NCI-H1694 treated with DMSO at 0.1 percent for 48 hours (cell line): ENCODE data around the gene PATZ1.

Source experiments
- DNase-seq: peaks from one replicate; lab custom pipeline; 2025; lab: John Stamatoyannopoulos, UW

PATZ1 gene

DNA sequence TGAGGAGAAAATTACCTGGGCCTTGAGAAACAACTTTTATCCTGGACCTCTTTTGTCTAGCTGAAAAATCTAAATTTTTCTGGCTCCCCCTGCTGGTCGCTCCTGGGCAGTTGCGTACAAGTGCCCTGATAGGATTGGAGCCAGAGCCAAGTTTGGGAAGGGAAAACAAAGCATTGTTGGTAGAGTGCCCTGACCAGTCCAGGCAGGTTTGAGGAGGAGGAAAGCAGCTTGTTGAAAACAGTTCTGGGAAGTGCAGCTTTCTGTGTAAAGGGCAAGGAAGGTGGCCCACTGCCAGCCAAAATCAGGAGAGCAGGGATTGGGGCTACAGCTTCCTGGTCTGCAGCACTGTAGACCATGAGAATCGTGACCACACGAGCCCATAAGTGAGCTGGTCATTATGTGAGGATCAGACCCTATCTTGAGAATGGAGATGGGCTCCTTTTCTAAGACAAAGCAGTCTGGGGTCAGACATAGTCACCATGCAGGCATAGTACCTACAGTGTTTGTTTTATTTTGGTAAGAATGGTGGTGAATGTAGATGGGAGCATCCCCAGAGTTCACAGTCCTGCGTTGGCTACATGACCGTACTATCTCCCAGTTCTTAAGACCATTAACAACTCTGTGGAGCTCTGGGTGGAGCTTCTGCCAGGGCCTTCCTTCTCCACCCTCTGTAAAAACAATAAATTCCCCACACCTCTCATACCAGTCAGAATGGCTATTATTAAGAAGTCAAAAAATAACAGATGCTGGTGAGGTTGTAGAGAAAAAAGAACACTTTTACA is 32.6 kb downstream of the PATZ1 start:
- DNase-seq: peak; percentile 3

DNA sequence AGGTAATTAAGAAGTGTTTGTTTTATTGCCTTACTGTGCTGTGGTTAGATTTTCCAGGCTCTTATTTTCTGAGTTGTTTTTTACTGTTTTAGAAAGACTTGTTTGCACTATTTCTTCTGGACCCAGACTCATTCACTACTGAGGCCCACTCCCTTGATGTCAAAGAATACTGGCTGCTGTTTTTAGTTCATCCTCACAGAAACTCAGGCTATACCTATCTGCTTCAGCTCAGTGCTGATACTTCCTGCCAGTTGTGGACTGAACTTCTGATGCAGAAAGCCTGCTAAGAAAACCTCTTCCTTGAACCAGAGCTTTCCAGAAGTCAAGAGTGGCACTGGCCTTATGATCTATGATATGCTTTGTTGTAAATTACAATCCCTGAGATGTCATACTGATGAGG is 38.0 kb downstream of the PATZ1 start:
- no peak for DNase-seq

DNA sequence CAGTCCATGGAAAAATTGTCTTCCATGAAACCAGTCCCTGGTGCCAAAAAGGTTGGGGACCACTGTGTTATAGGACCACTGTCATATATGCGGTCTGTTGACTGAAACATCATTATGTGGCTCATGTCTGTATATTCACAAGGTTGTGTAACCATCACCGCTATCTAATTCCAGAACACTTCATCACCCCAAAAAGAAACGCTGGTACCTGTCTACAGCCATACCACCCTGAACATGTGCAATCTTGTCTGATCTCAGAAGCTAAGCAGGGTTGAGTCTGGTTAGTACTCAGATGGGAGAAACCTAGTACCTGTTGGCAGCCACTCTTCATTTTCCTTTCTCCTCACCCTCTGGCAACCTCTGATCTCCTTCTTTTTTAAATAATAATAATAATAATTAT is 41.0 kb downstream of the PATZ1 start:
- no peak for DNase-seq

DNA sequence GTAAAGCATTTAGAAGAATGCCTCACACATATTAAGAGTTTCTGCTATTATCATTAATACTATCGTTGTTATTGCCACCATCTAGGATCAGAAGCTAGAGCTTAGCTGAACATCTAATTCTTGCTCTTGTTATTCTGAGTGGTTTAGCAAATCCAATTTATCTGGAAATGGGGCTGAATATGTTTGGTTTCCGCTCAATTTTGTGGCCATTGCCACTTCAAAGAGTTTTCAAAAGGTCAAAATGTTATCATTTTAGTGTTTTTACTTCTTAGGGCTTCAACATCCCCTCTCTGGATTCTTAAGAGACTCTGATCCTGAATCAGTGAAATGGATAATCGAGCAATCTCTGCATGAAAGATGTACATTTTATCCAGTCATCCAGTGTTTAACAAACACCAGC is 43.6 kb downstream of the PATZ1 start:
- DNase-seq: no peak

DNA sequence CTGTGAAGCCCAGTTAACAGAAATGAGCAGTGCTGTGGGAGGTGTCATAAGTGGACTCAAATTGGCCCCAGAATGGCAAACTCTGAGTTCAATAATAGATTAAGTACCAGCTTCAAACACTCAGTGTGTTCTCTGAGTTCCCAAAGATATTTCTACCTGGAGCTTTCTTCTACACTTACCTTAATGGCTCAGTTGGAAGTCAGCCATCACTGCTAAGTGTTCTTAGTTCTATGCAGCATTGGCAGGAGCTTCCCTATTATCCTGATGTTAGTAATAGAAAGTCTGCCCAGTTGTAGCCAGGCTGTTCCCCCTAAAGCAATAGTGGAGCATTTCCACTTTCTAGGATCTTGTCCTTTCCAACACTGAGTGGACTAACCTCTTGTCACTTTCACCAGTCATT is 44.1 kb downstream of the PATZ1 start:
- no peak for DNase-seq

DNA sequence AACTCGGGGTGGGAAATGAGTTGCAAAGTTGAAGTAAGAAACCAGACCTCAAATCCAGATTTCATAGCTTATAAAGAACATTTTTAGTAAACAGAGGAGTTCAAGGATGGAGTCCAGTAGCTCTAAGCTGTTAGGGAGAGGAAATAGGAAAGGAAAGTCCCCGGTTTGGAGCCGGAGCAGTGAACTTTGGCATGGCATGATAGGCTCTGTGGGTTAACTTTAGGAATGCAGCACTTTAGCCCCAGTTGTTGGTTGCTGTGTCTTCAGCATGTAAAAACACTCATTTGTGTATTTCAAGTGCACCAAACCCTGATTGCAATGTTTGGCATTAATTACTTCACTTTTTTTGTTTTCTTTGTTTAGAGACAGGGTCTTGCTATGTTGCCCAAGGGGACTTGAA is 45.2 kb downstream of the PATZ1 start:
- no peak for DNase-seq

DNA sequence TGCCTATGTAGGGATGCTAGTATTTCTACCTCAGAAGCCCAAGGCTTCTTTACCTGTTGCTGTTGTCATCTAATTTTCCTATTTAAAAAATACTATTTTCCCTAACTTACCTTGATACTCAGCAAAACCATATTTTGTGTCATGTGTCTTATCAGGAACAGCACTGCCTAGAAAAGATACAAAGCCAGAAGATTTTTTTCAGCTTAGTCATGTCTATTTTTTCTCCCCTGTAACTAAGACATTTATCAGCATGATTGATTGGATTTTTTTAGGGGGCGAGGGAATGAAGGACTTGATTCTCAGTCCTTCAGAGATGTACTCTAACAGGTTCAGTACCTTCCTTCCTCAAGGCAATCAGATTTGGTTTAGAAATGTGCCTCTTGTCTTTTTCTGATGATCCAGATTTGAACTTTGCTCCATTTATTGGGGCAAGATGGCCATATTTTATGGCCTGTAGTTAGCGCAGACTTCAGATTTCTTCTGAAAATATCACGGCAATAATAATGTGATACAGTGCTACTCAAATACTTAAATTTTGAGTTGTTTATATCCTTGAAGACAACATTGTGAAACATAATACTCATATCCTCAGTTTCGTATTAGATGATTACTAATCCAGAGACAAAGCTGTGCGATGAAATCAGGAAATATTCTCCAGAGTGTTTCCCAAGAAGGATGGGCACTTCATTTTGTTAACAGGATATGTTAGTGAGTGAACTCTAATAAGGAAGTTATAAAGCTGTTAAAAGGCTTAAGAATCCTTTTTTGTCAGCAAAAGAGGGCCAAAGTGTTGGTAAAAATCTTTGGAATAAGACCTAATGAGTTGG is 50.1 kb downstream of the PATZ1 start:
- DNase-seq: no peak

DNA sequence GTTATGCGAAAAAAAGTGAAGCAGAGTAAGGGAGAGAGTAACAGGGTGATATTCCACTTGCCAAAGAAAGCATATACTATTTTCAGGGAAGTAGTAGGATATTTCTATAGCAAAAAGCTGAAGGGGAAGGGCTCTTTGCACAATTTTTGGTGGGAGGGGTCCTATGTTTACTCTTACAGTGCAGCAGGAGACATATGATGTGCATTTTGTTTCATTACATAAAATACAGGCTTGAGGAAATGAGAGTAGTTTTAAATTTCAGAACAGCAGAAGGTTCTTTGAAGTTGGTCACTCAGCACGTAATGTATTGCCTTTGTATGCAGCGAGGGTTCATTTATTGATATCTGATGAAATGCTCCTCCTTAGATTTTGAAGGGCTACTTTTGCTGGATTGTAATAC is 50.8 kb downstream of the PATZ1 start:
- DNase-seq: no peak

DNA sequence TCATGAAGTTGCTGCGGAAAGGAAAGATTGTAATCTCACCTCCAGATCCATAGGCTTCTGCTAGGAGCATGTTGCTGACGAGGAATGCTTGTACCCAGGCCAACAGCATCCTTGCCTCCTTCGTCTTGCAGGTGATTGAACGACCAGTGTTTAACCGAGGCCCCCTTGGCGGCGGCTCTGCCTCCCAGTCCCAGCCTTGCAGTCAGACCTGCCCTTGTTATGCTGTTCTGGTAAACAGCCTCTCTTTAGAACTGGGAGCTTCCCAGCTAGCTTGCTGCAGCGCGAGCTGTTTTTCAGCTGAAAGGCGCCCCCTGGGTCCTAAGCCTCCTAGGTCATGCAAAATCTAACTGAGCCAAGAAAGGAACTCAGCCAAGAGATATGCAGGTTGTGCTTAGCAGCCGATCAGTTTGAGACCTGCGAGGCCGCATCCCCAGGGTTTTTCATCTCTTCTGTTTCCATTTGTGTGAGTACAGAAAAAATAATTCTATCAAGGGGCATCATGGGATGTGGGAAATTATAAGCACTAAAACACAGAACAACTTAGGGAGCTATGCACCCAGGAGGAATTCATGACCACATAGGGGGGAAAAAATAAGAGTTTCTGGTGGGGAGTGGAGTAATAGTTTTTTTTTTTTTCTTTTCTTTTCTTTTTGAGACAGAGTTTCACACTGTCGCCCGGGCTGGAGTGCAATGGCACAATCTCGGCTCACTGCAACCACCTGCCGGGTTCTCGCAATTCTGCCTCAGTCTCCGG is 53.7 kb downstream of the PATZ1 start, which contains the start of gene PIK3IP1:
Gene PIK3IP1, minus strand, starts transcription at position 253 of the 754 bp plus-strand sequence. Its CDS starts 144 bp downstream, at position 109.
- peak; percentile 76 for DNase-seq

DNA sequence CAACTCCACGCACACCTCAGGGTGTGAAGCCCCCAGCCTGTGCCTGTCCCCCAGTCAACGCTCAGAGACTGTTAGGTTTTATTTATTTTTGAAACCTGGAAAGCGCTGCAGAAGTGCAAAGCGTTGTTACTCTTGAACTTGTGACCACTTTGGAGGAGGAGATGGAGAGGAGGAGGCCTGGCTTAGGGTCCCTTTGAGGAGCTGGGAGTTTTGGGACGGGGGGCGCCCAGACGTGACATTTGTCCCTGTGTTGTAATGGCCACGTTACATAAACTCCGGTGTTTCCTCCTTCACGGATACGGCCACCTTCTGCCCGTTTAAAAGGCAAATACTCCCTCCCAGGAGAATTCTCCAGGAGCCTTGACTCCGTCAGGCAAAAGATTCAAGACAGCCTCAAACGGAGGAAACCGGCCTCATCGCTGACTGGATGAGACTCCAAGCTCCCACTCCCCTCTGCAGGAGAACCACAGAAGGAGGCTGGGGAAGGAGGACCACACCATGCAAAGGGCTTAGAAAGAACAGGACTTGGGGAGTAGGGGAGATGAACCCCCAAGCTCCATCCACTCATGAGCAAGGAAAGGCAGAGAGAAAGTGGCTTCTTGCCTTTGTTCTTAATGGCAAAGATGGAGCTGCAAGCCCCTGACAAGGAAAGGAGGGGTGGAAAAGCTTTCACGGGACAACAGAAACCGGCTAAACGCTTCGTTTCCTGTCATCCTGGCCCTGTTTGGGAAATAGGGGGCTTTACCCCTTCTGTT is 54.5 kb downstream of the PATZ1 start:
- no peak for DNase-seq

DNA sequence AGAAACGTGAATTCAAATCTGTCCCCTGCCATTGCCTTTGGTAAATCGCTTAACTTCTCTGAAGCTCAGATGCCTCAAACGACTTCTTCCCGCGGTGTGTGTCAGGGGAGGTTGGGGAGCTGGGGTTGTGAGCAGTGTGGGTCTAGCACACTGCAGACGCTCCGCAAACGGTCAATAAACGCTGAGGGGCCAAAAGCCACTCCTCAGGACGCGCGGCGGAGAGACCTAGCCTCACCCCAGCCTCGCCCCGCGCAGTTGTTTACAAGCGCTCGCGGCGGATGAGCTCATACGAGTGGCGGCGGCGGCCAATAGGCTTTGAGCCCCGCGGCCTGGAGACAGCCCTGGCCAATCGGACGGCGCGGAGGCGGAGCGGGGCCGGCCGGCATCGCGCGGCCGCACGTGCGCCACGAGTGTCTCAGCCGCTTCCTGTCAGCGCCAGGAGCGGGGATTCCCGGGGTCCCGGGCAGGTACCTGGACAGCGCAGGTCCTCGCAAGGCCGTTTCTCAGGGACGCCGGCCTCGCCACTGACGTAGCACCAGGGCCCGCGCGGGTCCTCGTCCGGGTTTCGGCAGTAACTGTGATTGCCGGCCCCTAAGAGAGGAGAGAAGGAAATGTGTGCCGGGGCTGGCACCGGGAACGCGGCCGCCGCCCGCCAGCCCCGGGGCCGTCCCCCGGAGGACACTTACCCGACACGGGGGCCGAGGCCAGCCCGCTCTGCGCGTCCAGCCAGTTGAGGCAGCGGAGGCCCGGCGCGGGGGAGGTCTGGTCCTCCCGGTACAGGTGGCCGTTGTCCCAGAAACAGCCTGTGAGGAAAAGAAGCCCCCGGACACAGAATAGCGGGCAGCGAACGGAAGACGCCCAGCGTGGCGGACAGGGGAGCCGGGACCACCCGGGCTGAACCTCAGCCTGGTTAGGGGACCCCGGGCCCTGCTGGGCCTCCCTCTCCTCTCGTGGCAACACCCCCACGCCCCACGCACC is 55.4 kb downstream of the PATZ1 start:
- peak; percentile 56 for DNase-seq

DNA sequence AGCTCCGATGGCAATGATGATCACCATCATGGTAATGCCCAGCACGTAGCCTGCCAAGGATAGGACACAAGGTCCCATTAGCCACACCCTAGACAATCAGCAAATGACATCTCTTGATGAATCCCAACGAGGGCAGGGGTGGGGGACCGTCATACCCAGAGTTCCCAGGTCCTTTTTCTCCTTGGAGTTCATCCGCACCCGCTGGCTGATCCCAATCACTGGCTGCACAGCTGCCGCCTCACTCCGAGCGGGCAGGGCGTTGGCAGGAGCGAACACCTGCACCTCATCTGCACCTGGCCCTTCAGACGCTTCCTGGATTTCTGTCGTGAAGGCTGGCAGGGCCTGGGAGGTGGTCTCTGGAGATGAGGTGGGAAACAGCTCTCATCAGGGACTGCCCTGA is 56.8 kb downstream of the PATZ1 start:
- DNase-seq: no peak

DNA sequence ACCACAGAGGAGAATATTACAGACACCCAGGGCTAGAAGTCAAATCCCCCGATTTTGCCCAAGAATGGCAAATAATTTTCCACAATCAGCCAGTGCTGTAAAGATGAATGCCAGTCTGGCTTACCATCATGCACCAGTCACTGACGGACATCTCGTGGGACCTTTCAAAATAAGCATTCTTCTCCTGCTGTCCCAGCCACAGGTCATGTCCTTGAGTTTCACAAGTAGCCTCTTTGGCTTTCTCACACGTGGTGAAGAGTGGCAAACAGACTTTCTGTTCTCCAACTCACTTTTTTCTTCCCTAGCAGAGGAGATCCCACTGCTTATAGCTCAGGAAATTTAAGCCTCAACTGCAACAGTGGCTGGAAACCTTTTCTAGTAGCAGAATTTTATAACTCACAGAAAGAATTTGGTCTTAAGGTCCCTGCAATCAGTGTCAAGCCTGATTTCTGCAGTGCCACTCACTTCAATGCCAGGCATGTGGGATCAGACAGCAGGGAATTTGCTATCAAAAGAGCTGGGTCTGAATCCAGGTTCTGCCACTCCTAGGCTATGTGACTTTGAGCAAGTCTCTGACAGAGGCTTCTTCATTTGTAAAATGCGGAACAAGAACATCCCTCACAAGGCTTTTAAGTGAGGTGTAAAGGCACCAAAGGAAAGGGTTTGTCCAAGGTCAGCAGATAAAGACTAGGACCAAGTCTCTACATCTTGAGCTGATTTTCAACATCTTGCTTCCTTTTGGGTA is 57.5 kb downstream of the PATZ1 start:
- no peak for DNase-seq

DNA sequence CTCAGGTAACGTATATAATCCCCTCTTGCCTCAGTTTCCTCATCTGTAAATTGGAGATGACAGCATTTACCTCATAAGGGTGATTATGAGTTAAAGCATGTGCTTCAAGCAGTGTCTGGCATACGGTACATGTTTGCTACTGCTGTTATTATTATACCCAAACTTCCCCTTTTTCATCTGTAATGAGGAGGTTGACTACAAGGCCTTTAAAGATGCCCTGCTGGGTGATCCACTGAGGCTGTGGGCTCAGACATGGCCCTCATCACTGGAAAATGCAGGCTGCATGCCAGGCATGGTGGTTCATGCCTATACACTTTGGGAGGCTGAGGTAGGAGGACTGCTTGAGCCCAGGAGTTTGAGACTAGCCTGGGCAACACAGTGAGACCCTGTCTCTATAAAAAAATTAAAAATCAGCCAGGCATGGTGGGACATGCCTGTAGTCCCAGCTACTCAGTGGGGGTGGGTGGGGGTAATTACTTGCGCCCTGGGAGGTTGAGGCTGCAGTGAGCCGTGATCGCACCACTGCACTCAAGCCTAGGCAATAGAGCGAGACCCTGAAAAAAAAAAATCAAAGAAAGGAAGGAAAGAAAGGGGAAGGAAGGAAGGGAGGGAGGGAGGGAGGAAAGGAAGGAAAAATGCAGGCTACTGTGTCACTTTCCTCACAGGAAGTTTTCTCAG is 58.2 kb downstream of the PATZ1 start:
- no peak for DNase-seq

DNA sequence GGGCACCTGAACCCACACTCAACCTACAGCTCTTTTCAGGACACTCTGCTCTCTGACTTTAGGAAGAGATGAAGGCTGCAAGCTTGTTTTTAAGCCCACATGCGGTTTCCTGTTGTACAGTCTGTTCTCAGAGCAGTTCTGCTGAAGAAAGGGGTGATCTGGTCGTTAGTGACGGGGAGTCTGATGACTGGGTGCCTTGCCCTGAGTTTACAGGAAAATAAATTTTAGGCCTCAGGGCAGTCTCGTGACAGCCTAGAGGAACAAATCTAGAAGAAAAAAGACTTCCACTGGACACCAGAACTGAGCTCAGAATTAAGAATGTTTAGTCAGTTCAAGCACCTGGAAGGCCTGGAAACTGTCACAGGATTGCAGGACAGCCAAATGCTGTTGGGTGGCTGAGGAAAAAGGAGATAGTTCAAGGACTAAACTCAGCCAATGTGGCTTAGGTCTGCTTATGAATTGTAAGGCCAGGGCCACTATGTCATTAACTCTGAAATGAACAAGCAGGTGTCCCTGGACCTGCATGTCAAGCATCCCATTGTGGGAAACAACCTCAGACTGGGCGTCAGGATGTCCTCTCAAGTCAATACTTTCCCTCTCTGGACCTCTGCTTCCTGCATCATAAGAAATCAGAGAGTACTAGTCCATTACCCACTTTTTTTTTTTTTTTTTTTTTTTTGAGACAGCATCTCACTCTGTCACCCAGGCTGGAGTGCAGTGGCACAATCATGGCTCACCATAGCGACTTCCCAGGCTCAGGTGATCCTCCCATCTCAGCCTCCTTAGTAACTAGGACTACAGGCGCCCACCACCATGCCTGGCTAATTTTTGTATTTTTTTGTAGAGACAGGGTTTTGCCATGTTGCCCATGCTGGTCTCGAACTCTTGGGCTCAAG is 59.5 kb downstream of the PATZ1 start:
- no peak for DNase-seq

DNA sequence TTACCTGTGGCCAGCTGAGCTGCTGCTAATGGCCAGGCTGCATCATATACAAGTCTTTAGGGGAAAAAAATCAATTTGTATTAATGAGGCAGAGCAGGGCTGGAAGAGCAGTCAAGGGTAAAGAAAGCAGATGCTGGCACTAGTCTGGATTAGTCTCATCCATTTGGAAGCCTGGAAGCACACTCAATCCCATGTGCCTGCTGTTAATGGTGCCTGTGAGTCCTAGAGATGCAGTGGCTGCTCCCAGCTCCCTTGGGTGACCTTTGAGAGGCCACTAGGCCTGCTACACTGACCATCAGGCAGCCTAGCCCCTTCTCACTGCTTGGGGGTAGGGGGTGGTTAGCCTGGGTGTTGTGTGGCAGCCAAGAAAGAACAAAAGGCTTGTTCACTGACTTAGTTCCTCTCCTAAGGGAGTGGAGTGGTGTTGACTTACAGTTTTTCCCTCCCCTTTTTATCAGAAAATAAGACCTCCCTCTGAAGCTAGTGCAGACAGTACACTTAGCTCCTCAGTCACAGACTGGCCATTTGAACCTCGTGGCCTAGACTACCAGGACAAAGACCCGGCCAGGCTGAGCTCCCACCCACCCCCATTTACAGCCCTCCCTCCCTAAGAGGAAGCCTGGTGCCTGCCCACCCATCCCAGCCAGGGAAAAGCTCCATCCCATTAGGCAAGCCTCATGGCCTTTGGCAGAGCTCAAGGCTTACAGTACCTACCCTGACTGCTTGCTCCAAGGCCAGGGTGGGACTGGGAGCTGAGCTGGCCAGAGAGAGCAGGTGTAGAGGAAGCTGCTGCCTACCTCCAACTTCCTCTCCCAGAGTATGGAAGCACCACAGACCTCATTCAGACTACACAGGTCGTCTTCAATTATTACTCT is 61.6 kb downstream of the PATZ1 start:
- peak; percentile 72 for DNase-seq

DNA sequence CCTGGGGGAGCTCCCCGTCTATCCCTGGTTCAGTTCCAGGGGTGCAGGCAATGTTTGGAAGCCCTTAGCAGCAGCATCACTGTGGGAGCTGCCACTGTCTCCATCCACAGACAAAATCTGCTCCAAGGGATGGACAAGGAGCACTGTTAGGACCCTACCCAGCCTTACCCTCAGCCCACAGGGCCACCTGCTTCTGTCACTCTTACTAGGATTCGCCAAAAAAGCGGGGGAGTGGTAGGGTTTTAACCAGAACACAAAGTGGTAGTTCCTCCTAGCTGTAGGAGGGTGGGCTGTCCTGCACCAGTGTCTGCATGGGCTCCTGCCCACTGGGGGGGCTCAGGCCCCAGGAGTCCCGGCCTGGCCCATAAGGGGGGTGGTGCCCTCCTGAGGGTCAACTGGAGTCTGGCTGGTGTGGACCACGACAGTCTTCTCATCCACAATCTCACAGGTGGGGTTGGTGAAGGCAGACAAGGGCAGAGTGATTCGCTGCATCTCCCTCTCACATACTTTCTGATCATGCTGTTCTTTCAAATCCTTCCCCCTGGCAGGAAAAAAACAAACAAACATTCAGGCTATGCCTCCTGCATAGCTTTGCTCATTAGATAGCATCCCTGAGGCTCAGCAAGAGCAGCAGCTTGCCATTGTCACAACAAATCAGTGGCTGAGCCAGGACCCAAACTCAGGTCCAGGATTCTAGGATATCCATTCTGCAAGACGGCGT is 63.2 kb downstream of the PATZ1 start:
- DNase-seq: no peak
